Activated T-cell treated with anti-CD3 and anti-CD28 coated beads for 24 hours (primary cell): ENCODE results near the gene UHRF2.
"Not testable (repeated sequence)": the region's sequence is repeated elsewhere in the genome, so short reads cannot be mapped to it uniquely, and the experiment has no call there.

Experiments
- DNase-seq: peaks from one replicate; pipeline ENCODE4 v3.0.0-alpha.2; 2020; ENCODE audit warnings: low read depth

UHRF2 gene

DNA sequence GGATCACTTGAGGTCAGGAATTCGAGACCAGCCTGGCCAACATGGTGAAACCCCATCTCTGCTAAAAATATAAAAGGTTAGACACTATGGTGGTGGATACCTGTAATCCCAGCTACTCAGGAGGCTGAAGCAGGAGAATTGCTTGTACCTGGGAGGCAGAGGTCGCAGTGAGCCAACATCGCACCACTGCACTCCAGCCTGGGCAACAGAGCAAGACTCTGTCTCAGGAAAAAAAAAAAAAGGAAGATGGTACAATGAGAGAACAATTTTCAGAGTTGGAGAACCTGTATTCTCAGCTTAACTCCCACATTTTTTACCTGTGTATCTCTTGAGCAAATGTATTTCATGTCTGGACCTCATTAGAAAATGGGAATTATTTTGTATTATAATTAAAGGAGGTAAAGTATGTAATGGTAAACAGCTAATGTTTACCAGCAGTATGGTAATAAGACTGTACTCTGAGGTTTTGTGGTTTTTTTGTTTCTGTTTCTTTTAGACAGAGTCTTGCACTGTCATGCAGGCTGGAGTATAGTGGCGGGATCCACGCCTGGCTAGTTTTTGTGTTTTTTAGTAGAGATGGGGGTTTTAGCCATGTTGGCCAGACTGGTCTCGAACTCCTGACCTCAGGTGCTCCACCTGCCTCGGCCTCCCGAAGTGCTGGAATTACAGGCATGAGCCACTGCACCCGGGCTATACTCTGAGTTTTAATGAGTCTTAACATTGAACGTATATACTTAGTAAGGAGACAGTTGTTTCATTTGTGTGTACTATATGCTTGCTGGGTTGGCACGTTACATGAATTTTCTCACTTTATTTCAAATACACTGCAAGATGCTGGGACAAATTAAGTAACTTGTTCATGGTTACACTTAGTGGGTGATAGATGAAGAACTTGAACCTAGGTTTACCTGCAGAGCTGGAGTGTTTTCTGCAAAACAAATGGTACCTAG is 16.2 kb downstream of the UHRF2 start:
- no peak for DNase-seq

DNA sequence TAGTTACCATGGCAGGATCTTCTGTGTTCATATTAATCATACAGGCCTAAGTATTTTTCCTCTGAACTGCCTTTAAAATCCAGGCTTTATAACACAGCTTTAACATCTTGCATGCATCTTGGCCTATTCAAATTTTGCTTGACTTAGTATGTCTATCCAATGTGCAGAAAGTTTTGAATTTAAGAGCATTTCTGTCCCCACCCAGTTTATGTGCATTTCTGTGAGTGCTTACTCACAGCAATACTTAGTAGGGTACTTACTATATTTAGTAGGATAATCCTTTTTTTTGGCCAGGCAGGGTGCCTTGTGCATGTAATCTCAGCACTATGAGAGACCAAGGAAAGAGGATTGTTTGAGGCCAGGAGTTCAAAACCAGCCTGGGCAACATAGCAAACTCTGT is 18.0 kb downstream of the UHRF2 start:
- no peak for DNase-seq

DNA sequence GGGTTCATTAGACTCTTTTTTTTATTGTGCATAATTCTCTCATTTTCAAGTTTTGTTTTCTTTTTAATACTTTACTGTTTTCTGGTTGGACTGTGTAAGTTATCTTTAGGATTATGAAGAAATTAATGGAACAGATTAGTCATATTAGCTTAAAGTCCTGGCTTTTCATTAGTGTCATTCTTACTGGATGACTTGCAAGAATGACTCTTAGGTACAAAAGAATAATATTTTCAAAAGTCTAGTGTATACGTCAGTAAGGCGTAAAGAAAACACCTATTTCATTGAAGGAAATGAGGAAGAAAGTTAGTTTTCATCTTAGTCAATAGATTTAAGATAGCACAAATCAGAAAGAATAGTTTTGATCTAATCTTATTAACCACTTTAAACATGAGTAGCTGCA is 20.4 kb downstream of the UHRF2 start:
- no peak for DNase-seq

DNA sequence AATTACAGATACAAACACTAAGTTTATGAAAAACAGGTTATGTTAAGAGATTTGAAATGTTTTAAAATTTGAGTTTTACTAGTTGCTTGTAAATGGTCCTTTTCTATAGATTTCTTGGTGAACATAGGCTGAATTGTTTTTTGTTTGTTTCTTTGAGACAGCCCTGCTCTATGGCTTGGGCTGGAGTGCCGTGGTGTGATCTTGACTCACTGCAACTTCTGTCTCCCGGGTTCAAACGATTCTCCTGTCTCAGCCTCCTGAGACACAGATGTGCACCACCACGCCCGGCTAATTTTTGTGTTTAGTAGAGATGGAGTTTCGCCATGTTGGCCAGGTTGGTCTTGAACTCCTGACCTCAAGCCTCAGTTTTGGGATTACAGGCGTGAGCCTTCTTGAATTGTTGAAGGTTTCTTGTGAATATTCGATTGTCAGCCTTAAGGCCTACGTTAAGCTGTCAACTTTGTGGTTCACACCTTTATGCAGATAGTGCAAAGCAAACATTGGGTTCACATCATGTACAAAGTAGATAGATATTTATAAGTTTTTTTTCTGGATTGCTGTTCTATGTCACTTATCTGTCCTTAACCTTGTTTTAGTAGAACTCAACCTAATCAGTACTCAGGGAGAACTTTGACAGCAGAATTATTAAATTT is 26.2 kb downstream of the UHRF2 start:
- no peak for DNase-seq

DNA sequence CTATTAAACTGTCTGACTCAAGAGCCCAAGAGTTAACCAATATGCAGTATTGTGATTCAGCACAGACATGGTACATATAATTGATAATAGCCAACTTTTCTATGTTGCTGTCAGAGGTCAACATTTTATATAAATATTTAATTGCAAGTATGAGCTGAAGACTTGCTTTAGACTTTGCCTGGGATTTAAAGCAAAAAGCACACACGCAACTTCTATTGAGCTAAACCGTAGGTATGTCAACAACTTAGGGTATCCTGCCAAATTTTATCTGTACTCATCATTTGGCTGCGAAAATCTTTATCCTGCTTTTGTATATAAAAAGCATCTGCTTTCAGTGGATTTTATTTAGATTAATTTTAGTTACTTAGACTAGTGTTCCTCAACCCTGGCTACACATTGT is 27.4 kb downstream of the UHRF2 start:
- no peak for DNase-seq

DNA sequence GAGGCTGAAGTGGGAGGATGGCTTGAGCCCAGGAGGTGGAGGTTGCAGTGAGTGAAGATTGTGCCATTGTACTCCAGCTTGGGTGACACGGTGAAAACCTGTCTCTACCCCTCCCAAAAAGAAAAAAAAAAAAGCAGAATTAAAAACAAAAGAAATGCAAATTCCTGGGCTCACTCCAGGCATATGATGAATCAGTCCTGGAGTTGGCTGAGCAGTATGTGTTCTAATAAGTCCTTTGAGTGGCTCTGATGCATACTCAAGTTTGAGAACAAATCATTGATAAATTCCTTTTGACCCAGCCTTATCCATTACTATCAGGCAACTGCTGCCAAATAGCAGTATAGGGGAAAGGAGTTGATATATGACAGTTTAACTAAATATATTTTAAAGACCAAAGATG is 28.3 kb downstream of the UHRF2 start:
- DNase-seq: no peak

DNA sequence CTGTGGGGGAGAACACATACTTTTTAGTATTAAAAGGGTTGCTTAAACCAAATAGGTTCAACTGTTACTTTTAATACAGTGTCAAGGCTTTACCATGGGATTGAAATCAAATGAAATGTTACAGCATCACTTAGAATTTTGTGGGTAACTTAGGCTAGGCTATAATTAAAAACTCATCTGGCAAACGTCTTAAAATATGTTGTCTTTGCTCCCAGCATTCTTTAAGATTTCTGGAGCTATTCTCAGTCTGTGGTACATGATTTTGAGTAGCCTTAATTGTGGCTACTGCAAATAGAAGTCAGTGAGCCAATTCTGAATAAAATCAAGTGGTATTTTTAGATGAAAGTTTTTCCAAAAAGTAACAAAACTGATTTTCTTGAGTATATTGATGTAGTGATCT is 30.7 kb downstream of the UHRF2 start:
- no peak for DNase-seq

DNA sequence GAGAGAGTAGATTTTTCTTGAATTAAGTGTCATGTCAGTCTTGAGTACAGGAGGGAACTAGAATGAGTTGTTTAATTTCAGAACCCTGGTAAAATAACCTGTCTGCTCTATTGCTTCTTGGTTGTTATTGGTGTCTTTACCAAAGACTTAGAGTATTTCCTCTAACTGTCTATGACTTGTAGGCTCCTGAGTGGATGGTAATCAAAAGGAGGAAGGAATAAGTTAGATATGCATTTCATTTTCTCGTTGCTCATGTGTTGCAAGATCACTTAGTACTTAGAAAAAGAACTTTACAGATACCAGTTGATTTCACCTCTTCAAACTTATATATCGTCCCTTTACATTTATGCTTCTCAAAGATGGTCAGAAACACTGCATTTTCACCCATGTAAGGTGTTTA is 31.1 kb downstream of the UHRF2 start:
- DNase-seq: no peak

DNA sequence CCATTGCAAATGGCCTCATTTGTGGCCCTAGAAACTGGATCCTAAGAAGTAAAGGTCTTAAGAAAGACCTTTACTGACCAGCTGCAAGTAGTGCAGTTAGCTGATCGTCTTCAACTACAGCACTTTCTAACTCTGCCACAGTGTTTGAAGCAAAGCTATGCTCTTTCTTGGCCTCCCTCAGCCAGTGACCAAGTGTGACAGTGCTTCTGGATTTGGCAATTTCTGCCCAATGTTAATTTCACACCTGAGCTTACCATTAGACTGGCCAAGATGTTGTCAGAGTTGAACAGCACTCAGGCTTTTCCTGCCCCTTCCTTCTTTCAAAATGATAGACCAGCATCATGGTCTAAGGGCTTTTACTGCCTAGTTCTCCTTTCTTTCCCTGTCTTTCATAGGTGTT is 36.1 kb downstream of the UHRF2 start:
- no peak for DNase-seq

DNA sequence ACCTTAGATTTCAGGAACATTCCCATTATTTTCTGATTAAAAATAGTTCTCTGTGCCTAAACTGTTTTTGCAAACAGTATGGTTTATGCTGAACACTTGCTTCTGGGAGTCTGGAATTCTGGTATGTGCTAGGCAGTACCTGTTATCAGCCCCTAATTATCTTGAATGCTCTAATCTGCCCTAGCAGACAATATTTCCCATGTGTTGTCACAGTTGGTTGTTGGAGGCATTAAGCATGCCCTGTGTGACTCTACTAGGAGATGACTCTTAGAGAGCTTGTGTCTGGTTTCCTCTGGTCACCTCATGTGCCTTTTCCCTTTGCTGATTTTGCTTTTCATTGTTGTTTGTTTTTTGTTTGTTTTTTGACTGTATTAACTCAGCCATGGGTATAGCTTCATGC is 36.6 kb downstream of the UHRF2 start:
- no peak for DNase-seq

DNA sequence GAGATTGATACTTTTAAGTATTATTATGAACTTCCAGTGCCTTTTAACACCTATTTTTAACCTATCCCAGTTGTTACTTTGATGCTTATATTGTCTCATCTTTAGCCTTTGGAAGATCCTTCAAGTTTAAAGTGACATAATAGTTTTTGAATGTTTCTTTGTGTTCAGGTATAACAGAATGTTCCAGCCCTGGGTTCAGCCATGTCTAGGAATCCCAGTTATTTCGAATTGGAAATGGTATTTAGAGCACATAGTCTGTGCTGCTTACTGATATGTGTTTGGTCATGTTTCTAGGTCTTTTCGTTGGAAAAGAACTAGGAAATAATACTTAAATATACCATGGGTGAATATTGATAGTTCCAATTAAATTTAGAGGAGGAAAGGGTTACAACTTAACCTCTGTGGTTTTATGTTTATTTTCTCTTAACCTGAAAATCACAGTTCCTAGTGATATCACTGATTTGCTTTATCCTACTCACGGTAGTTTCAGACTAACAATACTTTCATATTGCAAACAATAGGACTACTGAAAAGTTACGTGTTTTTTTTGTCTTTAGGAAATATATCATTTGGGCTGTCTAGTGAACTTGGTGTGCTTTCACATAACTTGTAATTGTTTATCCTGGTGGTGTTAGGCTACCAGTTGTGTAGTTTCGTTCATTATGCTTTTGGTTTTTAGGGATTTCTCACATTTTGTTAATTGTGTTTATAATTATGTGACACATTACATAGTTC is 37.8 kb downstream of the UHRF2 start:
- DNase-seq: no peak

DNA sequence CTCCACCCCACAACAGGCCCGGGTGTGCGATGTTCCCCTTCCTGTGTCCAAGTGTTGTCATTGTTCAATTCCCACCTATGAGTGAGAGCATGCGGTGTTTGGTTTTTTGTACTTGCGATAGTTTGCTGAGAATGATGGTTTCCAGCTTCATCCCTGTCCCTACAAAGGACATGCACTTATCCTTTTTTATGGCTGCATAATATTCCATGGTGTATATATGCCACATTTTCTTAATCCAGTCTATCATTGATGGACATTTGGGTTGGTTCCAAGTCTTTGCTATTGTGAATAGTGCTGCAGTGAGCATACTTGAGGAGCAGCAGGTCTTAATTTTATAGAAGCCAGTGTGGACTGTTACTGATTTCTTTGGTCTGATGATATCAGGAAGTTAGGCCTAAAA is 42.3 kb downstream of the UHRF2 start:
- DNase-seq: not testable (repeated sequence)

DNA sequence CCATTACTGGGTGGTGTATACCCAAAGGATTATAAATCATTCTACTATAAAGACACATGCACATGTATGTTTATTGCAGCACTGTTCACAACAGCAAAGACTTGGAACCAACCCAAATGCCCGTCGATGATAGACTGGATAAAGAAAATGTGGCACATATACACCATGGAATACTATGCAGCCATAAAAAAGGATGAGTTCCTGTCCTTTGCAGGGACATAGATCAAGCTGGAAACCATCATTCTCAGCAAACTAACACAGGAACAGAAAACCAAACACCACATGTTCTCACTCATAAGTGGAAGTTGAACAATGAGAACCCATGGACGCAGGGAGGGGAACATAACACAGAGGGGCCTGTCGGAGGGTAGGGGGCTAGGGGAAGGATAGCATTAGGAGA is 45.7 kb downstream of the UHRF2 start:
- not testable (repeated sequence) for DNase-seq

DNA sequence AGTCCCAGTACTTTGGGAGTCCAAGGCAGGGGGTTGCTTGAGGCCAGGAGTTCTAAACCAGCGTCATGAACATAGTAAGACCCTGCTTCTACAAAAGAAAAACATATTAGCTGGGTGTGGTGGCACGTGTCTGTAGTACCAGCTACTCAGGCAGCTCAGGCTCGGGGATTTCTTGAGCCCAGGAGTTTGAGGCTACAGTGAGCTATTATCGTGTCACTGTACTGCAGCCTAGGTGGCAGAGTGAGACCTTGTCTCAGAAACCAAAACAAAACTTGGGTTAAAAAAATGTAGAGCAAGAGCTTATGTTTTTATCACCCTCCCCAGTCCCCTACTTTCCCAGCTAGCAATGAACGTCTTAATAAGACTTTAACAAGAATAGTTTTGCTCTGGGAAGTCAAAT is 46.7 kb downstream of the UHRF2 start:
- no peak for DNase-seq

DNA sequence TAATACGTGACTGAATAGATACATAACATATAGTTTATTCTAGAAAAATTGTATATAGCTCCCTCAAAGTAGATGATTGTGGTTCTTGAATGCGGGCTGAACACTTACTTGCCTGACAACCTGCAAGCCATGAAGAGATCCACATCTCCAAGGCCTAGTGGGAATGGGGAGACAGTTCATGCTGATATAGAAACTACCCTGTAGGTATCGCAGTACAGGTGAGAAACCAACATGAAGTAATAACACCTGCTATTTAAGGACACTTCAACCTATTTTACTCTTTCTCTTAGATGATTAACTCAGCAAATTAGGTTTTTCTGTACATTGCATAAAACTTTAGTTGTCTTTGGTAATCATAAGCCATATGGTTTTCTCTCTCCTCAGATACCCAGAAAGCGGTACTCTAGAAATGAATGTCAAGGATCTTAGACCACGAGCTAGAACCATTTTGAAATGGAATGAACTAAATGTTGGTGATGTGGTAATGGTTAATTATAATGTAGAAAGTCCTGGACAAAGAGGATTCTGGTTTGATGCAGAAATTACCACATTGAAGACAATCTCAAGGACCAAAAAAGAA is 47.3 kb downstream of the UHRF2 start:
- no peak for DNase-seq

DNA sequence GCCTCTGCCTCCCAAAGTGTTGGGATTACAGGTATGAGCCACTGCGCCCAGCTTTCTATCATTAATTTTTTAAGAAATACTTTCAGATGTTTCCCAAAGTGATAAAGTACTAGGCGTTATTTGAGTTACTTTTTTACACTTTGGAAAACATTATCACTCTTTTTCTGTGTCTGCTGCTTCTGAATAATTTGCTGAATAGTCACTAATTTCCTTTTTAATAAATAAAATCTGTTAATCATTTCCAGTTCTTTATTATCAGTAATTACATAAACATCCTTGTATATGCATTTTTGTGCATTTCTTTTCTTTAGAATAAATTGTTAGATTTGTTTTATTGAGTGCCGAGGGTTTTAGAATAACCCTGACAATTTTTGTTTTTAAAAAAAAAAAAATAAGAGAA is 48.6 kb downstream of the UHRF2 start:
- DNase-seq: no peak

DNA sequence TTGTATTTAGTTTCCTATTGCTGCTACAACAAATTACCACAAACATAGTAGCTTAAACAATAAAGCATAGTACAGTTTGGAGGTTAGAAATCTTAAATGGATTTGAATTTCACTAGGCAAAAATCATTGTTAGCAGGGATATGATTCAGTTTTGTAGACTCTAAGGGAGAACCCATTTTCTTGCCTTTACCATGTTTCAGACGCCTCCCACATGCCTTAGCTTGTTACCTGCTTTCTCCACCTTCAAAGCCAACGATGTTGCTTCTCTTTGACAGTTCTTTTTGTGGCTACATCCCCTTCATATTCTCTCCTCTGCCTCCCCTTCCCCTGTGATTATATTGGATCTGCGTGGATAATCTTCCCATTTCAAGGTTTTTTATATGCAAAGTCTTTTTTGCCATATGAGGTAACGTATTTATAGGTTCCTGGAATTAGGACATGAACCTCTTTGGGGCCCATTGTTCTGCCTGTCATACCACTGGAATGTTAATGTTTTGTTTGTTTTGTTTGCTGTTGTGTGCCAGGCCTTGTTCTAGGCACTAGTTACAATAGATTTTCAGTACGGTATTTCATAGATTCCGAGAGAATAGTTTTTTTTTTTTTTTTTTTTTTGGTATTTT is 54.1 kb downstream of the UHRF2 start:
- DNase-seq: no peak

DNA sequence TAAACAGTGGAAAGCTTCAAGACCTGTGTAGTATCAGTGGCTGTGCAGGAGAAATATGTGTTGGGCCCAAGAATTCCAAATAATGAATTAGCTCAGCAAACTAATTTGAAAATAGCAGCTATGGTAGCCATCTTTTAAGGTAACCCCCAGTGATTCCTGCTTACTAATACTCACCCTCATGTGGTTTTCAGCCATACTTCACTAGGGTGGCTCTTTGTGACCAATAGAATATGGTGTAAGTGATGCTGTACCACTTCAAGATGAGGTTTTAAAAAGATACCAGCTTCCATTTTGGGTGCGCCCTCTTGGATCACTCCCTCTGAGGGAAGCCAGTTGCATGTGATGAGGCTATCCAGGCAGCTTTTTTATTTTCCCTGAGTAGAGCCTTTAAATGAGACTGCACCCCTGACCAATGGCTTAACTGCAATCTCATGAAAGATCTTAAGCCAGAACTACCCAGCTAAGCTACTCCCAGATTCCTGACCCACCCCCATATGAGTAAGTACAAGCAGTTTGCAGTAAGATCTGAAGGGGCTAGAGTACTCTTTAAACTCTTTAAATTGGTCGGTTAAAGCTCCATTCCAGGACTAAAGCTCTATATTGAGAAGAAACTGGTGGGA is 58.3 kb downstream of the UHRF2 start:
- no peak for DNase-seq

DNA sequence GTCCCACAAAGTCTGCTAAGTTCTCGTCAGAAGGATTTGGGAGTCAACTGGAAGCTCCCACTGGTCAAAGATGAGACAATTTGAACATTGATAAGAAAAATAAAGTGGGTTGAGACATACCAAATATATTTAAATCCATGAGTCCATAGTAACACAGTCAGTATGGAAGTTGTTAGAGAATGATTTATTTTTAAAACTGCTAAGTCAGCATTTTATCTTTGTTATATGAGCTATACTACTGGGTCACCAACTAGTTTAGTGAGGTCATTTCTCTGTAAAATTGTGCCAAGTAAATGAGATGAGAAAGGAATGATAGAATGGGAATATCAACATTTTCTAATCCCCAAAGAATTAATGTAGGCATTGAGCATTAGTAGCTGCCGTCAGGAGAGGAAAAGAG is 60.2 kb downstream of the UHRF2 start:
- DNase-seq: no peak

DNA sequence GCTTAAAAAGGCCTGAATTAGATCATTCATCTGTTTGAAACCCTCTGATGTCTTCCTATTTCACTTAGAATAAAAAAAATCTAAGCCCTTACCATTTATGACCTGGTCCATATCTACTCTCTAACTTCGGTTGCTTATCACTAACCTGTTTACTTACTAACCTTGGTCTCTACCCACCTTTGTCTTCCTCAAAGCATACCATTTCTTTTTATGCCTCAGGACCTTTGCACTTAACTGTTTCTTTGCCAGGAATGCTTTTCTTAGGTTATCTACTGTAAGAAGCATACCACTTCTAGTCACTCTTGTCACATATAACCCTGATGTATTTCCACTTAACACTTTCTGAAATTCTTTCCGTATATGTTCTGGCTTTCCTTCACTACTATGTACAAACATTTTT is 67.0 kb downstream of the UHRF2 start:
- DNase-seq: no peak

DNA sequence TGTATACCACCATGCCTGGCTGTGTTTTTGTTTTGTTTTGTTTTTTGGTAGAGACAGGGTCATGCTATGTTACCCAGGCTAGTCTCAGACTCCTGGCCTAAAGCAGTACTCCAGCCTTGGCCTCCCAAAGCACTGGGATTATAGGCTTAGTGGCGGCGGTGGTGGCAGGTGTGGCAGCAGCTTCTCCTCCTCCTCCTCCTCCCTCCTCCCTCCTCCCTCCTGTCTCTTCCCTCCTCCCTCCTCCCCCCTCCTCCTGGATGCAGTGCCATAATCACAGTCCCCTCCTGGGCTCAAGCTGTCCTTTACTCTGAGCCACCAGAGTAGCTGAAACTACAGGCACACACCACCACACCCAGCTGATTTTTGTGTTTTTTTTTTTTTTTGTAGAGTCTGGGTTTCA is 71.2 kb downstream of the UHRF2 start:
- no peak for DNase-seq

DNA sequence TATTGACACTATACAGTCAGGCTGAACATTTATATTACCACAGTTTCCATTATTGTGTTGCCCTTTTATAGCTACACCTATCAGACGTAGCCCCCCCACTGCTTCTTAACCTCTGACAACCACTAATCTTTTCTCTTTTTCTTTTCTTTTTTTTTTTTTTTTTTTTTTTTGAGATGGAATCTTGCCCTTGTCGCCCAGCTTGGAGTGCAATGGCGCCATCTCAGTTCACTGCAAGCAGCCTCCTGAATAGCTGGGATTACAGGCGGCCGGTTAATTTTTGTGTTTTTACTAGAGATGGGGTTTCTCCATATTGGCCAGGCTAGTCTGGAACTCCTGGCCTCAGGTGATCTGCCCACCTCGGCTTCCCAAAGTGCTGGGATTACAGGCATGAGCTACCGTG is 75.4 kb downstream of the UHRF2 start:
- no peak for DNase-seq
